HPDE6-E6E7 (cell line): ENCODE data around the gene TRAF2.

ENCODE experiments used
- DNase-seq: peaks from one replicate; pipeline ENCODE4 v3.0.0; 2011; ENCODE audit warnings: missing footprints; ENCODE audit errors: extremely low spot score

The TRAF2 gene

GRCh38 chr9:136913701-136914438 is 27.6 kb downstream of the TRAF2 start:
- DNase-seq = no peak

- no peak for DNase-seq
Measured at GRCh38 chr9:136915632-136916329, 29.5 kb downstream of the TRAF2 start.

- DNase-seq = no peak
Measured at GRCh38 chr9:136916330-136917184, 30.2 kb downstream of the TRAF2 start.

- DNase-seq = no peak
Measured at GRCh38 chr9:136917902-136918301, 31.6 kb downstream of the TRAF2 start.

GRCh38 chr9:136920069-136920468 is 33.8 kb downstream of the TRAF2 start:
- DNase-seq = no peak

- no peak for DNase-seq
Measured at GRCh38 chr9:136920734-136921231, 34.5 kb downstream of the TRAF2 start.

- DNase-seq = no peak
Measured at GRCh38 chr9:136921307-136921706, 35.0 kb downstream of the TRAF2 start.

- no peak for DNase-seq
Measured at GRCh38 chr9:136921718-136922117, 35.4 kb downstream of the TRAF2 start.

- DNase-seq = no peak
Measured at GRCh38 chr9:136922540-136922939, 36.2 kb downstream of the TRAF2 start.

GRCh38 chr9:136923881-136924280 is 37.6 kb downstream of the TRAF2 start:
- no peak for DNase-seq

- no peak for DNase-seq
Measured at GRCh38 chr9:136925414-136926153, 39.3 kb downstream of the TRAF2 start.

GRCh38 chr9:136926154-136926704 is 39.9 kb downstream of the TRAF2 start:
- no peak for DNase-seq

GRCh38 chr9:136926749-136927148 is 40.4 kb downstream of the TRAF2 start:
- DNase-seq = no peak

GRCh38 chr9:136927343-136928271 is 41.3 kb downstream of the TRAF2 start:
- no peak for DNase-seq

- no peak for DNase-seq
Measured at GRCh38 chr9:136928591-136928990, 42.3 kb downstream of the TRAF2 start.

- DNase-seq = no peak
Measured at GRCh38 chr9:136930014-136930413, 43.7 kb downstream of the TRAF2 start.

GRCh38 chr9:136931611-136932130 is 45.4 kb downstream of the TRAF2 start:
- no peak for DNase-seq

GRCh38 chr9:136934277-136934676 is 48.0 kb downstream of the TRAF2 start:
- no peak for DNase-seq

GRCh38 chr9:136935651-136936050 is 49.3 kb downstream of the TRAF2 start:
- no peak for DNase-seq

GRCh38 chr9:136936645-136937170 is 50.4 kb downstream of the TRAF2 start:
- DNase-seq = no peak
